Hepatocyte (in vitro differentiated cells): ENCODE results near the gene TRPM2.

Experiments used
- CTCF ChIP-seq: fragments of 200-600 bp; sonication (generic); IDR thresholded peaks from 2 replicates; pipeline ENCODE4 v1.5.1; 2016; ENCODE audit warnings: antibody characterized with exemption, mild to moderate bottlenecking; ENCODE audit not compliant: poor library complexity
- EZH2 ChIP-seq: fragments of 200-600 bp; sonication (generic); IDR thresholded peaks from 2 replicates; pipeline ENCODE4 v1.6.1; 2016; ENCODE audit warnings: antibody characterized with exemption, mild to moderate bottlenecking, borderline replicate concordance

- no peak for TF ChIP-seq EZH2
- TF ChIP-seq CTCF, result no peak
Measured at GRCh38 chr21:44384968-44385367, 31.5 kb downstream of the TRPM2 start.
